Occipital lobe (tissue), 2 donors: Measurements from ENCODE around the gene ZBTB32. TPM values are rescaled to one million over a fixed set of nuclear protein-coding genes. Genes with fewer than 3 reads are reported as not detected.
"Not testable (repeated sequence)": the region's sequence is repeated elsewhere in the genome, so short reads cannot be mapped to it uniquely, and the experiment has no call there.

Experiments
- DNase-seq: peaks from one replicate; lab custom pipeline; 2025; lab: John Stamatoyannopoulos, UW
- total RNA-seq: library from RNA; depleted of rRNA; stranded (reverse); fragments of >200 nt; gene quantifications from one replicate; pipeline ENCODE4 v1.2.3, GENCODE V29; 2014

ZBTB32 gene, protein sequence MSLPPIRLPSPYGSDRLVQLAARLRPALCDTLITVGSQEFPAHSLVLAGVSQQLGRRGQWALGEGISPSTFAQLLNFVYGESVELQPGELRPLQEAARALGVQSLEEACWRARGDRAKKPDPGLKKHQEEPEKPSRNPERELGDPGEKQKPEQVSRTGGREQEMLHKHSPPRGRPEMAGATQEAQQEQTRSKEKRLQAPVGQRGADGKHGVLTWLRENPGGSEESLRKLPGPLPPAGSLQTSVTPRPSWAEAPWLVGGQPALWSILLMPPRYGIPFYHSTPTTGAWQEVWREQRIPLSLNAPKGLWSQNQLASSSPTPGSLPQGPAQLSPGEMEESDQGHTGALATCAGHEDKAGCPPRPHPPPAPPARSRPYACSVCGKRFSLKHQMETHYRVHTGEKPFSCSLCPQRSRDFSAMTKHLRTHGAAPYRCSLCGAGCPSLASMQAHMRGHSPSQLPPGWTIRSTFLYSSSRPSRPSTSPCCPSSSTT
- not detected for total RNA-seq

DNA sequence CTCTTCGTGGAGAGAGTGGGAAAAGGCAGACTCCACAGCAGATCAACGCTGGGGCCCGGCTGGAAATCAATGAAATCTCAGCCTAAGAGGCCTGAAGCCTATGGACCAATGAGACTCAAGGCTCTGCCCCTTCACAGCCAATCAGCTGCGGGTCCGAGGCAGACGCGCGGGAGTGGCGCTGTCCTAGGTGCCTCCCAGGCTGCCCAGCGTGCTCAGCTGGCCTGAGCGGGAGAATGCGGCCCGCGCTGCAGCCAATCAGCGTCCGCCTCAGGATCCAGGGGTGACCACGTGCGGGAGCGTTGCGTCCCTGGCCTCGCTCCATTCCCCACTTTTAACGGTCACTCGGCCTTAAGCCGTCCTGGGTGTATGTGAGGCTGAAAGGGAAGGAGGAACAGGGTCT, at the start of gene ZBTB32:
ZBTB32 (plus strand) TSS at position 341 of the 400 bp plus-strand sequence. CDS start 10,069 bp downstream, outside the sequence.
- DNase-seq = no peak

DNA sequence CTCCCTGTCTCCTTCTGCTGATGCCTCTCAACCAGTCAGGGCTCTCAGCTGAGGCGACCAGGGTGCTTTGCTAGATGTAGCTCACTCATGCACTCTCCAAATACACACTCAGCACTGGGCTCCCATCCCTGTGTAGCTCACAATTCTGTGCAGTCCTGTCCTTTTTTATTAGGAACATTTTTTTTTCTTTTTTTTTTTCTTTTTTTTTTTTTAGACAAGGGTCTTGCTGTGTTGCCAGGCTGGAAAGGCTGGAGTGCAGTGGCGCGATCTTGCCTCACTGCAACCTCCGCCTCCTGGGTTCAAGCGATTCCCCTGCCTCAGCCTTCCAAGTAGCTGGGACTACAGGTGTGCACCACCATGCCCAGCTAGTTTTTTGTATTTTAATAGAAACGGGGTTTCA, 49.5 kb upstream of the ZBTB32 start:
- not testable (repeated sequence) for DNase-seq

DNA sequence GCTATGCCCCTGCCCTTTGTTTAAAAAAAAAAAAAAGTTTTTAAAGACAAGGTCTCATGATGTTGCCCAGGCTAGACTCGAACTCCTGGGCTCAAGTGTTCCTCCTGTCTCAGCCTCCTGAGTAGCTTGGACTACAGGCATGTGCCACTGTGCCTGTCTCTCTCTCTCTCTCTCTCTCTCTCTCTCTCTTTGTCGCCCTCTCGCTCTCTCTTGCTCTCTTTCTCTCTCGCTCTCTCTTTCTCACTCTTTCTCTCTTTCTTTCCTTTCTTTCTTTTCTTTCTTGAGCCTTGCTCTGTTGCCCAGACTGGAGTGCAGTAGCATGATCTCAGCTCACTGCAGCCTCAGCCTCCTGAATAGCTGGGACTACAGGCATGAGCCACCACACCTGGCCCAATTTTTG, 48.8 kb upstream of the ZBTB32 start:
- no peak for DNase-seq

DNA sequence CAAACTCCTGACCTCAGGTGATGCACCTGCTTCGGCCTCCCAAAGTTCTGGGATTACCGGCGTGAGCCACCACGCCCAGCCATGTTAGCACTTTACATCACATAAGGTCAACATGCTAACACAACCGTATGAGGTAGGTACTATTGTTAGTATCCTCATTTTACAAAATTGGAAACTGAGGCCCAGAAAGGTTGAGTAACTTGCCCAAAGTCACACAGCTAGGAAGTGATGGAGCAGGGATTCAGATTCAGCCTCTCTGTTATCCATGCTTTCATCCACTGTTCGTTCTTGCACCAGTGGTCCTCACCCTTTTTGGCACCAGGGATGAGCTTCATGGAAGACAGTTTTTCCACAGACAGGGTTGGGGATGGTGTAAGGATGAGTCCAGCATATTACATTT, 47.7 kb upstream of the ZBTB32 start:
- no peak for DNase-seq

DNA sequence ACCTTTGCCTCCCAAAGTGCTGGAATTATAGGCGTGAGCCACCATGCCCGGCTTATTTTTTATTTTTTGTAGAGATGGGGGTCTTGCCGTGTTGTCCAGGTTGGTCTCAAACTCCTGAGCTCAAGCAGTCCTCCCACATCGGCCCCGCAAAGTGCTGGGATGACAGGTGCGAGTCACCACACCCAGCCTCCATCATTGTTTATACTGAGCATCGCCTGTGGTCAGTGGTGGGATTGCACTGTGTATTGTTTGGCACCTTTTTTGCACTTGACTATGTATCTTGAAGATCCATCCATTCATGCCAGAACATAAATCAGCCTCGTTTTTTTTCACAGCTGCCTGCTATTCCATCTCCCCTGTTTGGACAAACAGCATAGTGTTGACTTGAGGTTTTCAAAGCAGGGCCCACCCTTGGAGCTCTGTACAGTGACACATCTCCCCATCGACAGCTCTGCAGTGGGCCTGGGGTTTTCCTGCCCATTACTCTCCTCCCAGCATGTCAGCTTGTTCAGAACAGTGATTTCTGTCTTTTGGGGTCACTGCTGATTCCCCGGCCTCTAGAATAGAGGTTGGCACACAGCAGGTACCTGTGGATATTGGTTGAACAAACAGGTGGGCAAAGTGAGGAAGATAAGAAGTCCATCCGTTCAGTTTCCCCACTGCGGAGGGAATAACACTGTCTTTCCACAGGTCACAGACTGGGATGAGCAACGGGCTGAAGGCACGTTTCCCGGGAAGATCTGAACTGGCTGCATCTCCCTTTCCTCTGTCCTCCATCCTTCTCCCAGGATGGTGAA, 46.3 kb upstream of the ZBTB32 start:
- DNase-seq = no peak

DNA sequence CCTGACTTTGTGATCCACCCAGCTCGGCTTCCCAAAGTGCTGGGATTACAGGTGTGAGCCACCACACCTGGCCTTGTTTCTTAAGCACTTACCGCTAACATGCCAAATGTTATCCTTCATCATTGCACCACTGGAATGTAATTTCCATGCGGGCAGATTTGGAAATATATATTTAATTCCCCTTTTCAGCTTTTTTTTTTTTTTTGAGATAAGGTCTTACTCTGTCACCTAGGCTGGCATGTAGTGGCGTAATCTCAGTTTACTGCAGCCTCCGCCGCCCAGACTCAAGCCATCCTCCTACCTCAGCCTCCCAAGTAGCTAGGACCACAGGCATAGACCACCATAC, 42.4 kb upstream of the ZBTB32 start:
- DNase-seq = no peak

DNA sequence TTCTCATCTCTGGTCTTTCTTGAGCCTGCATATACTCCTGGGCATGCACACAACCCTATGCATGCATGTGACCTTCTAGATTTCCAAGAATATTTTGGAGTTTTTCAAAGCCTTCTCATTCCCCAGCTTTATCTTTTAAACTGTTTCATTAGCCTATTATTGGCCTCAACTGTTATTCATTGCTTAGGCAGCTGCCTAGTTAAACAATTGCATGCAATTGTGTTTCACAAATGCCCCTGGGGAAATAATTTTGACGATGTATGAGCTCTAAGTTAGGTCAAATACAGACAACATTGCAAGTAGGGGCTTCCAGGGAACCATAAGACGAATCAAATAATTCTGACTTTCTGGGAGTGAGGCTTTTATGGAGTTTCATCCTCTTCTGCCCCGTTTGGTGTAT, 40.4 kb upstream of the ZBTB32 start:
- DNase-seq = no peak

DNA sequence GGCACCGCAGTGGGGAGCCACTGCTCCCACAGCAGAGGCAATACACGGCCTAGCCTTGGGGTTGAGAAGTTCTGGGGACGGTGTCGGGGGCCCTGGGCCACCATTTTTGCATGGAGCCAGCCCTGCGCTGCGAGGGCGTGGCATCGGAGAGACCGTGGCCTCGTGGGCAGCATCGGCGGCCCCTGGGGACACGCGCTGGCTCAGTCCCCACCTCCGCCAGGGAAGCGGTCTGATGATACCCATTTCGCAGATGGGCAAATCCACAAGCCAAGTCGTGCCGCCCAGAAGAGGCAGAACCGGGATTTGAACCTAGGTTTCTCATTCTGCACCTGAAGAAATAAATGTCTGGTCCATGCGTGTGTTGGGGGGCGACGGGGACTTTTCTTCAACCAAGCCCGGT, 39.2 kb upstream of the ZBTB32 start:
- no peak for DNase-seq

DNA sequence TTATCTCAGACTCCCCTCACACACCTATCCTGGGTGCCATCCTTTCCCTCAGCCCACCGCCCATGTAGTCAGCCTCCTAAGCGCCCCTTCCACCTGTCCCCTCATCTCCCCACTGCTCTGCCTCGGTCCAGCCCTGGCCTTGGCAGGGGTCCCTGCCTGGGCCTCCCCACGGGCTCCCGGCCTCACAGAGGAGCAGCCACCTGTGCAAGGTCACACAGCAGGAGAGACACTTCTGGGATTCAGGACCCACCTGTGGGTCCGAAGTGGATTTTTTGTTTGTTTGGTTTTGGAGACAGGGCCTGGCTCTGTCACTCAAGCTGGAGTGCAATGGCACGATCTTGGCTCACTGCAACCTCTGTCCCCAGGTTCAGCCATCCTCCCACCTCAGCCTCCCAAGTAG, 38.8 kb upstream of the ZBTB32 start:
- DNase-seq = no peak

DNA sequence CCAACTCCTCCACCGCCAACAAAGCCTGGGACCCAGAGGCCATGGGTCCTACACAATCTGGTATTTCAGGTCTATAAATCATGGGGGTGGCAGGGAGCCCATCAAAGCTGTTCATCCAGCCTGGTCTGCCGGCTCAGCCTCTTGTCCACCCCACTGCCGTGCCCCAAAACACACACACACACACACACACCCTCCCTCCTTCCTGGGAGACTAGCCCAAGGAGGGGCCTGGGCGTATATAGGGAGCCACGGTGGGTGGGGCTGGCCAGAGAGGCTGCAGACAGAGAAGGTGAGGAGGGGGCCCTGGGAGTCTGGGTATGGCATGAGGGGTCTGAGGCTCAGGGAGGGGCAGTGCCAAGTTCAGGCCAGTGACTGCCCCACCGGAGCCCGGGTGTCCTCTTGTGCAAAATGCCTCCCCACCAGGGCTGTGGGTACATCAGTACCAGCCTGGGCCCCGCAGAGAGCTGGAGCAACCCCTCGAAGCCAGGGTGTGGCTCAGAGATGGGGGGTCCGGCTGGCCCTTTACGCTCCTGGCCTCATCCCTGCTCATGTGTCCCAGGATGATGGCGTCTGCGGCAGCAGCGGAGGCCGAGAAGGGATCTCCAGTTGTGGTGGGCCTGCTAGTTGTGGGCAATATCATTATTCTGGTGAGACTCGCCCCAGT, 38.0 kb upstream of the ZBTB32 start, which contains the start of gene UPK1A:
UPK1A (plus strand) TSS at position 267 of the 663 bp plus-strand sequence; CDS start at position 563, 296 bp downstream.
- DNase-seq = no peak

DNA sequence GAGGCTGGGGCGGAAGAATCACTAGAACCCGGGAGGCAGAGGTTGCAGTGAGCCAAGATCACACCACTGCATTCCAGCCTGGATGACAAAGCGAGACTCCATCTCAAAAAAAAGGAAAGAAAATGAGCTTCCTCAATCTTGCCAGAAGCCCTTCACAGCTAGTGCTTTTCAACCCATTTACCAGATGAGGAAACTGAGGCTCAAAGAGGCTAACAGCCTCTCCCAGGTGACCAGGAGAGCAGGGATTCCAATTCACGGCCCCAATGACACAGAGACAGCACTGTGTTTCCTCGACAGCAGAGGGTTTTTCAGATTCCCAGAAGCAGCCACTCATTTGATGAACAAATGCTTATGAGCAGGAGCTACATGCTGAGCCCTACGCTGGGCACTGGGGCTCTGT, 34.8 kb upstream of the ZBTB32 start:
- DNase-seq = no peak

DNA sequence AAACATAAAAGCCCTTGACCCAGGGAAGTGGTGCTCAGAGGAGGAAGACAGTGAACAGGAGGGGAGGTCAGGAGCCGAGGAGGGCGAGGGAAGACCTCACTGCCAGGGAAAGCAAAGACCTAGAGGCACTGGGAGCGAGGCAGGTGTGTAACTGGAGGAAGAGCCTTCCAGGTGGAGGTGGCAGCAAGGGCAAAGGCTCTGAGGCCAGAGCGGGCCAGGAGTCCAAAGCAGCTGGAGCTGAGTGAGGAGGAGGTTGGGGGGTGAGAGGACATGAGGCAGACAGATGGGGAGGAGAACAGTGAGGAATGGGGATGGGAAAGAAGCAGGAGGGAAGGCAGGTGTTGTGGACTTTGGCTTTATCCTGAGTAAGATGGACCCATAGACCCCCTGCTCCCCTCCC, 34.4 kb upstream of the ZBTB32 start:
- no peak for DNase-seq

DNA sequence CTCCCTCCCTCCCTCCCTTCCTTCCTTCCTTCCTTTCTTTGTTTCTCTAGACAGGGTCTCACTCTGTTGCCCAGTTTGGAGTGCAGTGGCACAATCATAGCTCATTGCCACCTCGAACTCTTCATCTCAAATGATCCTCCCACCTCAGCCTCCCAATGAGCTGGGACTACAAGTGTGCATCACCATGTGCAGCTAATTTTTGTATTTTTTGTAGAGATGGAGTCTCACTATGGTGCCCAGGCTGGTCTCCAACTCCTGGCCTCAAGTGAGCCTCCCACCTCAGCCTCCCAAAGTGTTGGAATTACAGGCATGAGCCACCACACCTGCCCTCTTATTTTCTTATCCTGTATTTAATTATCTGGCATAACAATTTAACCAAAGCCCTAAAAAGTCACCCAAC, 33.7 kb upstream of the ZBTB32 start:
- DNase-seq = no peak

DNA sequence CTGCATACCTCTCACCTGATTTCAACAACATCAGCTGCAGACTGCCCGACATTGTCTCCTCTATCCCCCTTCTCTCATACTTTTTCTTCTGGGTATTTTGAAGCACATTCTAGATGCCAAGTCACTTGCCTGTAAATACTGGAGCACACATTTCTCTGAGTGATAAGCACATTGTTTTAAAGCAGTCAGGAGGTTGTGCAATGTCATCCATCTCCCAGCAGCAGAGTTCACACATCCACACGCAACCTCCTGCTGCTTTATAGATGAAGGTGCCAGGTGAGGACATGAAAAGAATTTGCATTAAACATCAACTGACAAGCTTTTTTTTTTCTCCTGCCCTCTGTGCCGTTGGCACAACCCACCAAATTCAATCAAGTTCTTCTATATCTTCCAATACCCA, 32.5 kb upstream of the ZBTB32 start:
- no peak for DNase-seq

DNA sequence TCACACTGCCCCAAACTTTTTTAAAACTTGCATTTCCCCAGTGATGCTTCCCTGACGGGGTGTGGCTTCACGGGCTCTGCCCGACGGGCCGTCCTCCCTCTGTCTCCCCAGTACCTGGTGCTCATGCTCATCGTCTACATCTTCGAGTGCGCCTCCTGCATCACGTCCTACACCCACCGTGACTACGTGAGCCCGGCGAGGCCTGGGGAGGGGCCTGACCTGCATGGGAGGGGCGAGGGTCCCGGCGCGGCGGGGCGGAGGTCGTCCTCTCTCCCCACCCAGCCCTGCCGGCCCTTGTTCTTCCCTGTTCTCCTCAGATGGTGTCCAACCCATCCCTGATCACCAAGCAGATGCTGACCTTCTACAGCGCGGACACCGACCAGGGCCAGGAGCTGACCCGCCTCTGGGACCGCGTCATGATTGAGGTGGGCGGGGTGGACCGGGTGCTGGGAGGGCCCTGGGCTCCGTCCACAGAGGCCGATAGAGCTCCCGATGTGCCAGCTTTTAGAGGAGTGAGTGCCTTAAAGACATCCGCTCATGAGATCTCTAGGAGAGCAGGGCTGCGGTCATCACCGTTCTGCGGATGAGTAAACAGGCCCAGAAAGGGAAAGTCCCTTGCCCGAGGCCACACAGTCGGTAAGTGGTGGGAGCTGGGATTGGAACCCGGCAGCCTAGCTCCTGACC, 31.1 kb upstream of the ZBTB32 start:
- DNase-seq = no peak

DNA sequence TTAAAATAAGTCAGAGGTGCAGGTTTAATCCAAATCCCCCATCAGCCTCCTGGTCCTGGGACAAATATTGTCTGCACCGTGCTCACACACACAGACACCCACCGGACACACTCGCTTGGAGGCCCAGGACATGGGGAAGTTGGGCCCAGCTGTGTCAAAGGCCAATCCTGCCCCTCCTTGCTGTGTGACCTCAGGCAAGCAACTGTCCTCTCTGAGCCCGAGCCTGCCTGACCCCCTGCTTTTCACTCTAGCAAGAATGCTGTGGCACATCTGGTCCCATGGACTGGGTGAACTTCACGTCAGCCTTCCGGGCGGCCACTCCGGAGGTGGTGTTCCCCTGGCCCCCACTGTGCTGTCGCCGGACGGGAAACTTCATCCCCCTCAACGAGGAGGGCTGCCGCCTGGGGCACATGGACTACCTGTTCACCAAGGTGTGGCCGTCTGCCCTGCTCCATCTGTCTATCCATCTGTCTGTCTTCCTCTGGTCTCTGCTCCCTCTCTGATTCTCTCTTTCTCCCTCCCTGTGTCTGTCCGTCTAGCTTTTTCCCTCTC, 28.7 kb upstream of the ZBTB32 start:
- DNase-seq = no peak

DNA sequence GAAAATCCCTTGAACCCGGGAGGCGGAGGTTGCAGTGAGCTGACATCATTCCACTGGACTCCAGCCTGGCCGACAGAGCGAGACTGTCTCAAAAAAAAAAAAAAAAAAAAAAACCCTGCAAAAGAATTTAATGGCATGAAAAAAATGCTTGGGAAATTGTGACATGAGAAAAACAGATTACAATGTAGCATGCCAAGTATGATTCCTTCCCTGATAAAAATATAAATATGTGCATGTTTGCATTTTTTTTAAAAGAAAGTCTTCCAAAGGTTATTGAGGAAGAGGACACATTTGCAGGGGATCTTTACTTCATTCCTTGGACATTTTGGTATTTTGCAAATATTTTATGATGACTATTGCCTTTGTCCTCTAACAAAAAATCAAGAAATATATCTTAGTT, 14.5 kb upstream of the ZBTB32 start:
- no peak for DNase-seq

DNA sequence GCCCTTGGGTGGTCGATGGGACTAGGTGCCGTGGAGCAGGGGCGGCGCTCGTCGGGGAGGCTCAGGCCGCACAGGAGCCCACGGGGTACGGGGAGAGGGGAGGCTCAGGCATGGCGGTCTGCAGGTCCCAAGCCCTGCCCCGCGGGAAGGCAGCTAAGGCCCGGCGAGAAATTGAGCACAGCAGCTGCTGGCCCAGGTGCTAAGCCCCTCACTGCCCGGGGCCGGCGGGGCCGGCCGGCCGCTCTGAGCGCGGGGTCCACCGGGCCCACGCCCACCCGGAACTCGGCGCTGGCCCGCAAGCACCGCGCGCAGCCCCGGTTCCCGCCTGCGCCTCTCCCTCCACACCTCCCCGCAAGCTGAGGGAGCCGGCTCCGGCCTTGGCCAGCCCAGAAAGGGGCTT, 13.3 kb upstream of the ZBTB32 start:
- DNase-seq = not testable (repeated sequence)

DNA sequence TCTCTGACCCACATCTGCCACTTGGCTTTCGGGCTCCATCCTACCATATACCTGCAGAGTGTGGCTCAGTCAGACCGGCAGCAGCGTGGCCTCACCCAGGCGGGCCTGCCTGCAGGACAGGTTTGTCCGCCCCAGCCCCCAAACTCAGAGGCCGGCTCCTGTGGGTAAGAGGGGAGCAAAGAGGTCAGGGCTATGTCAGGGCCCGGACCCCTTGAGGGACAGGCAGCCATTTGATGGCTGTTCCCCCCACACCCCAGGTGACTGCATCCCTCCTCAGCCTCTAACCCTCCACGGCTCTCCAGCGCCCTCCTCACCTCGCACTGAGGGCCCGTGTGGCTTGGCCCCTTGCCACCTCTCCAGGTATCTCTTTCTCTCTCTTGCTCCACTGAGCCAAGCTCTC, 12.3 kb upstream of the ZBTB32 start:
- DNase-seq = no peak

DNA sequence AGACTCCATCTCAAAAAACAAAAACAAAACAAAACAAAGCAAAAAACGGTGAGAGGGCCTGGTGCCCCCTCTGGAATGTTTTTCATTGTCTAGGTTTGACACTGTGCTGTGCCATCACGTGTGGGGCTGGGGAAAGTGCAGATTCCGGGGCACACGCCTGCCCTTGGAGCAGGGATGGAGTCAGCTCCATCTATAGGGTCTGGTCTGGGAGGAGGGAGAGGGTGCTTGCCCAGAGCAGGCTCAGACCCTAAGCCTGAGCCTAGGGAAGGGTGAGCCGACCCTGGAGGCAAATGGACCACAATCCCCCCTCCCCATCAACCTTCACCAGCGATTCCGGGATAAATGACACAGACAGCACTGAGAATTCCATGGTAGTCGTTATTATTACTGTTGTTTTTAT, 10.9 kb upstream of the ZBTB32 start:
- DNase-seq = no peak
